Fibroblast of skin of right quadriceps (primary cell): Measurements from ENCODE around the gene ZNF350.
"Not testable (repeated sequence)": the region's sequence is repeated elsewhere in the genome, so short reads cannot be mapped to it uniquely, and the experiment has no call there.

Source experiments
- DNase-seq: peaks from one replicate; pipeline ENCODE4 v3.0.0-alpha.2; 2013

Gene ZNF350

DNA sequence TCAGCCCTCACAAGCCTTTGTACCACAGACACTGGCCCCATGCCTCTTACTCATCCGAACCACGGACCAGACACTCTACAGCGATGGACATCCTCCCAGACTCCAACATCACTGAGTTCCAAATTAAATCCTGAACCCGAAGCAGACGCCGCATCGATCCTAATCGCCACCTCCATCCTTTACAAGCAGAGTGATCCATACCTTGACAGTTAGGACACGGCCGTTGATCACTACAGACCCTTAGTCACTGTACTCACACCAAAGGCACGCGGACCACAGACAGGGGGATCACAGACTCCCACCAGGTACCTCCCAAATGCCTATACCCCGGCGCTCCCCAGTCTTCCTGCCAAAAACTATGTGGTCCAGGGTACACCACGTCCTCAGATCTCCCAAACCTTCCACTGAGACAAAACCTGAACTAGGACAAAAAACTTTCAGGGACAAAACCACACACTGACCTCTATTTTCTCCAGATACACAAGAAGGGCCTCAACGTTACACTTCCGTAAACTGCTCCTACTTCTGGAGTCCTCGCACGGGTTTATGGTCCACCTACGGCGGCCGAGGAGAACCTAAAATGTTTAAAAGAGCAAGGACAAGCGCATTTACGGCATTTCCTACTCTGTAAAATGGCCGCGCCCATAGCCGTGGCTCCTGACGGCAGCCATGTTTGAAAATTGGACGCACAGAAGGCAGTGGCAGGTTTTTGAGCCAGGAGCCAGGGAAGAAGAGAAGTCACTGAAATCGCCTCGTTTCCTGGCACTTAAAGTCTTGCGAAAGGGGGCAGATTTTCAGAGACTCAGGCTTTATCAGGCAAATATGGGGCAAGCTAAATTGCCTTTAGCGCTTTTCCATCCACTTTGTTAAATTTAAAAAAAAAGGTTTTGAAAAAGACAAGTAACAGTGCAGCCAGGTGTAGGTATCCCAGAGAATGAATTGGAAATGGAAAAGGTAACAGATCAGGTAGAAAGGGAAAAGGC is at the start of gene ZNF350:
Gene ZNF350, minus strand, starts transcription at position 532 of the 983 bp plus-strand sequence. CDS start 12,480 bp downstream, outside the sequence.
- peak; percentile 94 for DNase-seq

DNA sequence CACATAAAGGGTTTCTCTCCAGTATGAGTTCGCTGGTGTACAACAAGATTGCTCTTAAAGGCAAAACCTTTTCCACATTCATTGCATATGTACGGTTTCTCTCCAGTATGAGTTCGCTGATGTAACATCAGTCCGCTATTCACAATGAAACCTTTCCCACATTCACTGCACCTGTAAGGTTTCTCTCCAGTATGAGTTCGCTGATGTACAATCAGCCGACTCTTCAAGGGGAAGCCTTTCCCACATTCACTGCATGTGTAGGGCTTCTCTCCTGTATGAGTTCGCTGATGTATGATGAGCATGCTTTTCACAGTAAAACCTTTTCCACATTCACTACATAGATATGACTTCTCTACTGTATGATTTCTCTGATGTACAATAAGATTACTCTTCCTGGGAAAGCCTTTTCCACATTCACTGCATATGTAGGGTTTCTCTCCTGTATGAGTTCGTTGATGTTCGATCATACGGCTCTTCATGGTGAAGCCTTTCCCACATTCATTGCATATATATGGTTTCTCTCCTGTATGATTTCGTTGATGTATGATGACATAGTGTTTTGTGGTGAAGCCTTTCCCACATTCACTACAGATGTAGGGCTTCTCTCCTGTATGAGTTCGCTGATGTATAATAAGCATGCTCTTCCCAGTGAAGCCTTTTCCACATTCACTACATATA is 47.5 kb upstream of the ZNF350 start:
- peak; percentile 9 for DNase-seq

- no peak for DNase-seq
Observed at GRCh38 chr19:52028780-52029123, 42.1 kb upstream of the ZNF350 start.

DNA sequence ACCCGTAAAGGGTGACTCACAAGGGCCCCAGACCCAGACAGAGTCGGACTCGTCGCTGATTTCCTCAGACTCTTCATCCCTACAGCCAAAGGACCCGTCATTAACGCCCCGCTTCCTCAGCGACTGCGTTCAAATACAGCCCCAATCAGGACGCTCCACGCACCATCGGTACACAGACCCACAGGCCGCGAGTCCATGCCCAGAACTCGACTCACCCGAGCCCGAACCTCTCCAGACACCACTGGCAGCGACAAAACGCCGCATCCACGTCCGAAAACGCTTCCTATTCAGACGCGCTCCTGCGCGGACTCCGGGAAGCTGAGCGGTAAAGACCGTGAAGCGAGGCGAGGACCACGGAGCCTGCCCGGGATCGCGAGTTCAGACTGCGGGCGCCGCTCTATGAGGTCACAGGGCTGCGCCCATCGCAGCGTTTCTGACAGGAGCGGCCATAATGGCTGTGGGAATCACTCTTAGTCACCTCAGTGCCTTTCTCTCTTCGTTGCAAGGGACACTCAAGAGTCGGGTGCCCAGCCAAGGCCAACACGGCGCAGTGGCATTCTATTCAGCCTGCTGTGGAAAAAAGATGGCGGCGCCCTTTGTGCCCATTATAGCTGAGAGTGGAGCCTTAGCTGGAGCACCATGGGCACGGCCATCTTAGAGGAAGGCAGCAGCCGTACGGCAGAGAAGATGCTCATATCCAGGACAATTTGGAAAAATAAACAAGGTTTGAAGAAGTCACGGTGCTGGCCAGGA is 41.6 kb upstream of the ZNF350 start, which contains the start of gene ZNF614:
Gene ZNF614, minus strand, starts transcription at position 353 of the 753 bp plus-strand sequence. CDS start 2,634 bp downstream, outside the sequence.
- peak; percentile 85 for DNase-seq

DNA sequence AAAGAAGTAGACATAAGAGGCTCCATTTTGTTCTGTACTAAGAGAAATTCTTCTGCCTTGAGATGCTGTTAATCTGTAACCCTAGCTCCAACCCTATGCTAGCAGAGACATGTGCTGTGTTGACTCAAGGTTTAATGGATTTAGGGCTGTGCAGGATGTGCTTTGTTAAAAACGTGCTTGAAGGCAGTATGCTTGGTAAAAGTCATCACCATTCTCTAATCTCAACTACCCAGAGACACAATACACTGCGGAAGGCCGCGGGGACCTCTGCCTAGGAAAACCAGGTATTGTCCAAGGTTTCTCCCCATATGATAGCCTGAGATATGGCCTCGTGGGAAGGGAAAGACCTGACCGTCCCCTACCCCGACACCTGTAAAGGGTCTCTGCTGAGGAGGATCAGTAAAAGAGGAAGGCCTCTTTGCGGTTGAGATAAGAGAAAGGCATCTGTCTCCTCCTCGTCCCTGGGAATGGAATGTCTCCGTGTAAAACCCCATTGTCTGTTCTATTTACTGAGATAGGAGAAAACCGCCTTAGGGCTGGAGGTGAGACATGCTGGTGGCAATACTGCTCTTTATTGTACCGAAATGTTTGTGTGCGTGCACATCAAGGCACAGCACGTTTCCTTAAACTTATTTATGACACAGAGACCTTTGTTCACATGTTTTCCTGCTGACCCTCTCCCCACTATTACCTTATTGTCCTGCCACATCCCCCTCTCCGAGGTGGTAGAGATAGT is 39.8 kb upstream of the ZNF350 start:
- DNase-seq, result not testable (repeated sequence)

- DNase-seq, result not testable (repeated sequence)
Observed at GRCh38 chr19:52024478-52024877, 37.8 kb upstream of the ZNF350 start.

DNA sequence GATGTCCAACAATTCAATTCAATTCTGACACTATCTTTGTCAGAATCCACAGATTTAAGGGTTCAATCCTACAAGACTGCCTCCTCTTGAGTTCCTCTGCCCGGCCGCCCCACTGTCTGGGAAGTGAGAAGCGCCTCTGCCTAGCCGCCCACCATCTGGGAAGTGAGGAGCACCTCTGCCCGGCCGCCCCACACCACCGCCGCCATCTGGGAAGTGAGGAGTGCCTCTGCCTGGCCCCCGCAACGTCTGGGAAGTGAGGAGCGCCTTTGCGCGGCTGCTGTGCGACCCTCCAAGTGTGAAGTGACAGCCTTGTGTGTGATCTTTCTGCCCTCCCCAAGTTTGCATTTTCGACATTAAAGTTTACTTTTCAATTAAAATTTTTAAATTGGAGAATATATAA is 35.6 kb upstream of the ZNF350 start:
- no peak for DNase-seq

DNA sequence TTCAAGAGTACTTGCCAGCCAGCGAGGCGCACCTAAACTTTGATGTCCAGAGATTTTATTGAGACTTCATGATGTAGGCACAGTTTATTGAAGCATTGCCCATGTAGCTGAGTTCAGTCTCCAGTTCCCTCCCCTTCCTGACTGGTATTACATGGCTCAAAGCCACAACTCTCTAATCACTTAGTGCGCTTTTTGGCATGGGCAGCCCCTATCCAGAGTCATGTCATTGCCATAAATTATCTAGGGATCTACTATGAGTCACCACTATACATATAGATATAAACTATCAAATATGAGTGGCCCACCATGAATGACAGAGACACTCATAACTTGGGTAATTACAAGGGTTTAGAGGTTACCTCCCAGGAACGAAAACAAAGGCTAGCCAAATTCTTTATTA is 33.9 kb upstream of the ZNF350 start:
- no peak for DNase-seq

GRCh38 chr19:52010674-52011073 is 24.0 kb upstream of the ZNF350 start:
- no peak for DNase-seq

- DNase-seq, result peak; percentile 85
Observed at GRCh38 chr19:52007806-52008557, 21.3 kb upstream of the ZNF350 start, which contains the start of gene ZNF615. ZNF615 (minus strand) TSS chr19:52008211; CDS start chr19:52003711, 4,500 bp downstream.

- DNase-seq, result peak; percentile 8
Observed at GRCh38 chr19:52007451-52007805, 20.8 kb upstream of the ZNF350 start.

DNA sequence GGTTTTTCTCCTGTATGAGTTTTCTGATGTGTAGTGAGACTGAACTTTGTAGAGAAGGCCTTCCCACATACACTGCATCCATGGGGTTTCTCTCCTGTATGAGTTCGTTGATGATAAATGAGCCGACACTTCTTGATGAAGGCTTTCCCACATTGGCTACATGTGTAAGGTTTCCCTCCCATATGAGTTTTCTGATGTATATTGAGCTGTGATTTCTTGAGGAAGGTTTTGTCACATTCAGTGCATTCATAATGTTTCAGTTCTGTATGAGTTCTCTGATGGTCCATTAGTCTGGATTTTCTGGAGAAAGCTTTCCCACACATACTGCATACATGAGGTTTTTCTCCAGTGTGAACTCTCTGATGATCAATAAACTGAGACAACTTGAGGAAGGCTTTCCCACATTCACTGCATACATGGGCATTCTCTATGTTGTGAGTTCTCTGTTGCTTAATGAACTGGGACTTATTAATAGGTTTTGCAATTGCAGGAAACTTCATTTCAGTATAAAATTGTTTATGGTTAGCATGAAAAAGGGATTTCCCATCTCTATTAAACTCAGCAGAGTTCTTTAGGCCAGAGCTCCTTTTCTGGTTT is 7.5 kb upstream of the ZNF350 start:
- DNase-seq, result no peak

- DNase-seq, result no peak
Observed at GRCh38 chr19:51993422-51993821, 6.8 kb upstream of the ZNF350 start.

DNA sequence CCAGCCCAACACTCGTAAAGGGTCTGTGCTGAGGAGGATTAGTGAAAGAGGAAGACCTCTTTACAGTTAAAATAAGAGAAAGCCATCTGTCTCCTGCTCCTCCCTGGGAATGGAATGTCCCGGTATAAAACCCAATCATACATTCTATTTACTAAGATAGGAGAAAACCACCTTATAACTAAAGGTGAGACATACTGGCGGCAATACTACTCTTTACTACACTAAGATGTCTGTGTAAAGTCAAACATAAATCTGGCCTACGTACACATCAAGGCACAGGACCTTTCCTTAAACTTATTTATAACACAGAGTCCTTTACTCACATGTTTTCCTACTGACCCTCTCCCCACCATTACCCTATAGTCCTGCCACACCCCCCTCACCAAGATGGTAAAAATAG is 3.3 kb downstream of the ZNF350 start:
- no peak for DNase-seq

DNA sequence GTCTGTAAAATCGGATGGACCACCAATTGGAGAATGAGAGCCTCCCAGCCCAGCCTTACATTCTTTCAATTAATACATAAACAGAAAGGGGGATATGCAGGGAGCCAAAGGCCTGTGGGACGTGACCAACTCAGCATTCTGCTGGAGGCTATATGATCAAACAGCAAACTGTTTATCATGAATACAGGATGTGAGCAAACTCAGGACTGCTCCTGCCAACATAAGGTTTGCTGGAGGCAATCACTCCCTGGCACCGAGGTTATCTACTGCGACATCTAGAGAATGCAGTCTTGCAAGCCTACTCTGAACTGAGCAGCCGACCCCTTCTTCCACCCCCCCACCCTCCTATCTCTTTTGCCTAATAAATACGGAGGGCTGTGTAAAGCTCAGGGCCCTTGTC is 5.7 kb downstream of the ZNF350 start:
- DNase-seq, result not testable (repeated sequence)

DNA sequence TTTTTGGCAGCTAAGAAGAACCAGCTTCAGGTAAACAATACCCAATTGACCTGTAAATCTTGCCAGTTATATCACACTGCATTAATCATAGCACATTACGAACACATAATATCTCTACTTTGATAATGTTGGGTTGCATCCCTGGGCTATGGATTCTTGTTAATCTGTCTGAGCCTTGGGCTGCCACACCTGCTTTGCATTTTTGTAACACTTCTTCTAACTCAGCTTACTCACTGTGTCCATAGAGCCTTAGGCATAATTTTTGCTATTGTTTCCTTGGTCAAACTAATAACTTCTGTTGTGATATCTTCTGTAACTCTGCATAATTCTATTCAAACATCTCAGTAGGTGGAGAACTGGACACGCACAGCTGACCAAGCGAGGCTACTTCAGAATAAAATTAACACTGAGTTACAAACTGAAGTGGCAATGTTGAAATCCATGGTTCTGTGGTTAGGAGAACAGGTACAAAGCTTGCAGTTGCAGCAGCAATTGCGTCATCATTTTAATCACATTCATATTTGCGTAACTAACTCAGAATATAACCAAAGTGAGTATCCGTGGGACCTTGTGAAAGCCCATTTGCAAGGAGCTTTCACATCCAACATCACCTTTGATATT is 6.4 kb downstream of the ZNF350 start:
- no peak for DNase-seq

DNA sequence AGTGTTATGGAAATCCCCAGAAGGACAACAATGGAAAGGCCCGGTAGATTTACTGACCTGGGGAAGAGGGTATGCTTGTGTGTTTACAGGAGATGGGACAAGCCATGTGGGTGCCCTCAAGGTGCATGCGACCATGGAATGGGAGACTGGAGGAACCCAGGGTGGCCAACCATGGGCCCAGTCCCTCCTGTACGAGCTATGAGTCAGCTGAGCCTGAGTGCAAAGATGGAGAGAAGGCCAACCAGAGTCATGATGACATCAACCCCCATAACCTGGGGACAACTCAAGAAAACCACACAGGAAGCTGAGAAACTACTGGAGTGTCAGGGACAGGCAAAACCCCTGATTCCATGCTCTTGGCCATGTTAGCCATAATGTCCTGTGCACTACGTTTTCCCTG is 7.8 kb downstream of the ZNF350 start:
- DNase-seq, result no peak

DNA sequence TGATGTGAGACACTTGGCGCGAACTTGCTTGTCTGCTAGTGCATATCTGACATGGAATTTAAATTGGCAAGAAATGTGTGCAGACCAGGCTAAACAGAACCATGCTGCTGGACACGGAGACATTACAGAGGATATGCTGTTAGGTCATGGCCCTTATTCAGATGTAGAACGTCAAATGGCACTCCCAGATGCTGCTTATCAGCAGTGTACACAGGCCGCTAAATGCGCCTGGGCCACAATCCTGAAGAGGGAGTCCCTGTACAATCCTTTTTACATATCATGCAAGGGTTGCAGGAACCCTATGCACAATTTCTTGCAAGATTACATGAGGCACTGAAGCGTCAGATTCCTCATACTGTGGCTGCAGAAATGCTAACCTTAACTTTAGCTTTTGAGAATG is 9.3 kb downstream of the ZNF350 start:
- DNase-seq, result no peak

- DNase-seq, result no peak
Observed at GRCh38 chr19:51976852-51977251, 9.8 kb downstream of the ZNF350 start.

DNA sequence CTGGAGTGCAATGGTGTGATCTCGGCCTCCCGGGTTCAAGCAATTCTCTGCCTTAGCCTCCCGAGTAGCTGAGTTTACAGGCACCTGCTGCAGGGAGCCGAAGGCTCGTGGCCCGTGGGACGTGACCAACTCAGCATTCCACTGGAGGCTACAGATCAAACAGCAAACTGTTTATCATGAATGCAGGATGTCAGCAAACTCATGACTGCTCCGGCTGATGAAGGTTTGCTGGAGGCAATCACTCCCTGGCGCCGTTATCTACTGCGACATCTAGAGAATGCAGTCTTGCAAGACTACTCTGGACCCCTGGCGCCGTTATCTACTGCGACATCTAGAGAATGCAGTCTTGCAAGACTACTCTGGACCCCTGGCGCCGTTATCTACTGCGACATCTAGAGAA is 10.9 kb downstream of the ZNF350 start:
- not testable (repeated sequence) for DNase-seq

- peak; percentile 41 for DNase-seq
Observed at GRCh38 chr19:51971624-51972023, 15.0 kb downstream of the ZNF350 start.
